GM20431 (cell line): ENCODE measurements around the gene EID2B.

Source experiments
- in situ Hi-C: fragments of 300-500 bp; cut with MseI, MboI; formaldehyde crosslinking; loops from one replicate; pipeline ENCODE4 v1.15.0; 2020; ENCODE audit warnings: low sequenced_read_pairs; ENCODE audit not compliant: unreplicated experiment

EID2B gene

GRCh38 chr19:39502640-39503417, 29.8 kb downstream of the EID2B start:
- in situ Hi-C loops, result no loop called here

- in situ Hi-C loops, result no loop called here
Observed at GRCh38 chr19:39501340-39501739, 31.3 kb downstream of the EID2B start.

DNA sequence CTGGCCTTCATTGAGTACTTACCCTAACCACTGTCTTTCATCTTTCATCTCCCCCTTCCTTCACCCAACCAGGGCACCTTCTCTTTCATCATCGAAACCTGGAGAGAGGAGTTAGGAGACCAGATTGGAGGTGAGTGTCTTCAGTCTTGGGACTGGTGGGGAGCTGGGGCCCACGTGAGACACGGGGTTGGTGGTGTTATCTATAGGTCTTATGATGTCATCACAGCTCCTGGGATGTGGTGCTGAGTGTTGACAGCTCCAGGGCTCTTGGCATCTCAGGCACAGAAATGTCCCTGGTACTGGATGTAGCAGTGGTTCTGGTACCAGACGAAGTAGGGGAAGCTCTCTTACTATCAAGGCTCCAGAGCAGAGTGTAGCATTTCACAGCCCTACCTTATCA, 32.1 kb downstream of the EID2B start:
- in situ Hi-C loops, result no loop called here

- in situ Hi-C loops, result no loop called here
Observed at GRCh38 chr19:39499932-39500331, 32.7 kb downstream of the EID2B start.

DNA sequence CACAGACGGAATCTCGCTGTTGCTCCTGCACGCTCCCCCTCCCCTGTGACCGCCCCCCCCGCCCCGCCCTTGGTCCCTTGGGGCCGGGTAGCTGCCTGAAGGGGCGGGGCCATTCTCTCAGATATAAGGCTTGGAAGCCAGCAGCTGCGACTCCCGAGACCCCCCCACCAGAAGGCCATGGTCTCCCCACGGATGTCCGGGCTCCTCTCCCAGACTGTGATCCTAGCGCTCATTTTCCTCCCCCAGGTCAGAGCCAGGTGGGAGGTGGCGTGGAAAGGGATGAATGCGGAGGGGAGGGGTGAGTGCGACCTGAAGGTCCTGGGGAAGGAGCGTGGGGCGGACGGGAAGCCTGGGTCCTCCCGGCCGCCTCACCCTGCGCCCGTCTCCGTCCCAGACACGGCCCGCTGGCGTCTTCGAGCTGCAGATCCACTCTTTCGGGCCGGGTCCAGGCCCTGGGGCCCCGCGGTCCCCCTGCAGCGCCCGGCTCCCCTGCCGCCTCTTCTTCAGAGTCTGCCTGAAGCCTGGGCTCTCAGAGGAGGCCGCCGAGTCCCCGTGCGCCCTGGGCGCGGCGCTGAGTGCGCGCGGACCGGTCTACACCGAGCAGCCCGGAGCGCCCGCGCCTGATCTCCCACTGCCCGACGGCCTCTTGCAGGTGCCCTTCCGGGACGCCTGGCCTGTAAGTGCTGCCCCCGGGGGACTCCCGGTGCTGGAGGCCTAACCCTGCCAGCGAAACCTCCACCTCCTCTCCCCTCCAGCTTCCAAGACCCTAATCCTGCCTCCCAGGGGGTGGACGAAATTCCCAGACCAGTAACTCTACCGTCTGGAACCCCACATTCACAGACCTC, 33.6 kb downstream of the EID2B start, which contains the start of gene DLL3:
TSS of gene DLL3 (plus strand) at position 150 of the 845 bp plus-strand sequence. CDS start at position 178, 28 bp downstream.
- in situ Hi-C loops, result no loop called here

DNA sequence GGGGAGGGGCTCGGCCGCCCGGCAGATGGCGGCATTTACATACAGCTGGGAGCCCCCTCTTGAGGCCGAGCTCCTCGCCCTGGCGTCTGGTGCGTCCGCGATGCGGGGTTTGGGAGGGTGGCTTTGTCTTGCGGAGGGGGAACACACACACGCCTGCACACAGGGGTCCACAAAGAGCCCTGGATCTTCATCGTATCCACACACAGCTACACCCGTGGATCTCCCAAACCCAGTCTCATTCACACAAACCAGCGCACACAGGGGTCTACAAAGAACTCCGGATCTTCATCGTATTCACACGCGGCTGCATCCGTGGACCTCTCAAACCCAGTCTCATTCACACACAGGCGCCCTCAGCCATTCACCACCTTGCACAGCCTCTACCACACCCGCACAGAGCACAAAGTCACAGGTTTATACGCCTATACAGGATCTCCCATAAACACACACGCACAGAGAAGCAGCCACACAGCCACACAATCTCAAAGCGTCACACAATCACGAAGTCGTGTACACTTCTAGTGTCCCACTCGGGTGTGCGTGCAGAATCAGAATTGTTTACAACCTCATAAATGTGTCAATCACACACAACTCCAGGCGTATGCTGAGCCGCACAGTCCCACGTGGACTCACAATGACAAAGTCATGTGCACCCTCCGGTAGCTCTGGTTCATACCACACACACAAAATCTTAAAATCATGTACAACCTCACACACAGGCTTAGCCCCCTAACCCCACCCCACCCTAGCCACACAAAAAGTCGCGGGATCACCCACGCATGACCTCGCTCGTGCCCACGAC, 34.5 kb downstream of the EID2B start:
- in situ Hi-C loops, result no loop called here

- in situ Hi-C loops, result no loop called here
Observed at GRCh38 chr19:39497701-39497995, 35.0 kb downstream of the EID2B start.

GRCh38 chr19:39496063-39496462, 36.6 kb downstream of the EID2B start:
- in situ Hi-C loops, result no loop called here

DNA sequence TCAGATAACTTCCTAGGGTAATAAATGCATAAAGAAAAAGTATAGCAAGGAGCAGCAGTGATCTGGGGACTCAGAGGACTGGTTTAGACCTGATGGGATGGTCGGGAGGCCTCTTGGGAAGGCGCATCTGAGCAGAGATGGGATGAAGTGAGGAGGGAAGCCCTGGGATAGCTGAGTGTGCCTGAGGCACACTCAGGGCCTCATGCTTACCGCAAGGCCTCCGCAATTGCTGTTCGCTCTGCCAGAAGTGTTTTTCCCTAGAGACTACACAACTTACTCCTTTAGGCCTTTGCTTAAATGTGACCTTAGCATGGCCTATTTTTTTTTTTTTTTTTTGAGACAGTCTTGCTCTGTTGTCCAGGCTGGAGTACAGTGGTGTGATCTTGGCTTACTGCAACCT, 38.0 kb downstream of the EID2B start:
- in situ Hi-C loops, result no loop called here

DNA sequence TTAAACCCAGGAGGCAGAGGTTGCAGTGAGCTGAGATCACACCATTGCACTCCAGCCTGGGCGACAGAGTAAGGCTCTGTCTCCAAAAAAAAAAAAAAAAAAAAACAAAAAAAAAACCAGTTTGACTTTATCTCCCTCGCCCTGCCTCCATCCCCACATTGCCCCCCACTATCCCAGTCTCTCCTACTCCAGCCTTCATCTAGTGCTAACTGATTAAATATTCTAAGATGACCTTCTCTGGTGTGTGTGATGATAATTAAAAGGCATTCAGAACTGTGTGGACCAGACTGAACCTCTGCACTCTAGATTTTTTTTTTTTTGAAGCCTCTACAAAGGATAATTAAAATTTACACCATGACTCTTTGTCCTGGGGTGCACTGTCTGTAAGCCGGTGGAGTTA, 39.9 kb downstream of the EID2B start:
- in situ Hi-C loops, result no loop called here

- in situ Hi-C loops, result no loop called here
Observed at GRCh38 chr19:39492225-39492624, 40.4 kb downstream of the EID2B start.

DNA sequence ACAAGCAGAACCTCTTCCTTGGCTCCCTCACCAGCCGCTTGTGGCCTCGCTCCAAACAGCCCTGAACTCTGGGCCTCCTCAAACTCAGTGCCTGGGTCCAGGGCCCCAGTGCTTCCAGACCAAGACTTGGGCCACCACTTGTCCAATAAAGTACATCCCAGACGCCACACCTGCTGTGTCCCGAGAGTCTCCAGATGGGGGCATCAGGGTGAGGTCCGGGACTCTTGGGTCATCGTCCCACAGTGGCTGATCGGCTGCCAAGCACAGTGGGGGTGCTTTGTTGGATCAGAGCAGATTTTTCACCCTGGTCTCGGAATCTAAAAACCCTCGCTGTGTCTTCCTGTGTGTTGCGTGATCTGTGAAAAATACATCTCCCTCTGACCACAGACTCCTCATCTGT, 42.9 kb downstream of the EID2B start:
- in situ Hi-C loops, result no loop called here

- in situ Hi-C loops, result no loop called here
Observed at GRCh38 chr19:39483141-39483540, 49.5 kb downstream of the EID2B start.

DNA sequence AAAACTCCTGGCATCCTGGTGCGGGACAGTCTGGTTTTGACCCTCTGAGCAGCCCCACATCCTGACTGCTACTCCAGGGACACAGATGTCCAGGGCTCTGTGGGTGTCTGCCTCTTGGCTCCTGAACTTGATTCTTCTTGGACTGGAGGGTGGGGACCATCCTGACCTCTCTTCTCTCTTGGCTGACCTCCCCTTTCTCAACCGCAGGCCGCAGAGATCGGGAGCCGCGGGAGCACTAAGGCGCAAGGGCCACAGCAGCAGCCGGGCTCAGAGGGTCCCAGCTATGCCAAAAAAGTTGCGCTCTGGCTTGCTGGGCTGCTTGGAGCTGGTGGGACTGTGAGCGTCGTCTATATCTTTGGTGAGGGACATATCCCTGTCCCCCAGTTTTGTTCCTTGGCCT, 51.0 kb downstream of the EID2B start:
- in situ Hi-C loops, result no loop called here

- in situ Hi-C loops, result no loop called here
Observed at GRCh38 chr19:39481229-39481545, 51.5 kb downstream of the EID2B start.
